ENCODE measurements around the gene AHCY.
"Not testable (repeated sequence)": the region's sequence is repeated elsewhere in the genome, so short reads cannot be mapped to it uniquely, and the experiment has no call there.

Gene AHCY

DNA sequence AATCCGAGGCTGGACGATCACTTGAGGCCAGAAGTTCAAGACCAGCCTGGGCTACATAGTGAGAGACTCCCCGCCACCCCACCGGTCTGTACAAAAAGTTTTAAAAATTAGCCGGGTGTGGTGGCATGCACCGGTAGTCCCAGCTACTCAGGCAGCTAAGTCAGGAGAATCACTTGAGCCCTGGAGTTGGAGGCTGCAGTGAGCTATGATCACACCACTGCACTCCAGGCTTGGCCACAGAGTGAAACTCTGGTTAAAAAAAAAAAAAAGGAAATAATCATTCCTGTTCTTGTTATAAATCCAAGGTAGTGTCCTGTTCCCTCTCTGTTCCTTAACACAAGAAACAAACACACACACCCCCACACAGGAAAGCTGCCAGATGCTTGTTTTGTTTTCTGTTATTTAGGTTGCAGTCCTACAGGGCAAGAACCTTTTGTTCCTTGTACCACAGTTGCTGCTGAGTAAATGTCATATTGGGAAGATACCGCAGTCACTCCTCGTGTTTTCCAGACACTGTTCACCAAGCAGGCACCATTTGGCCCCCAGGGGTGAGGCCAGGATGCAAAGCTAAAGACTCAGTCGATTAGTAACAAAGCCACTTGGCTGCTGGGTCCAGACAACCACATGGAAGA is 33.0 kb downstream of the AHCY start:
- no peak for TF ChIP-seq CTCF (IDR thresholded peaks at IDR 0.05; ENCODE audit: low read depth, low read length)
- H3K4me3 ChIP-seq (ENCODE audit: low read depth, low read length): no peak overlapping the region
- peak; percentile 73 for DNase-seq (ENCODE audit: low read depth, low spot score)
- in situ Hi-C loops (cut with HindIII; ENCODE audit: low sequenced_read_pairs): no loop called here

- peak overlapping the region; percentile 30 for H3K4me3 ChIP-seq (ENCODE audit: low read depth, low read length)
- DNase-seq (ENCODE audit: low read depth, low spot score): peak; percentile 11
- TF ChIP-seq CTCF (IDR thresholded peaks at IDR 0.05; ENCODE audit: low read depth, low read length): no peak
- in situ Hi-C loops (cut with HindIII; ENCODE audit: low sequenced_read_pairs): no loop called here
These were observed 34.1 kb downstream of the AHCY start for GRCh38 chr20:34268851-34269636.

GRCh38 chr20:34268145-34268544 is 35.0 kb downstream of the AHCY start:
- no peak overlapping the region for H3K4me3 ChIP-seq (ENCODE audit: low read depth, low read length)
- DNase-seq (ENCODE audit: low read depth, low spot score): no peak
- no peak for TF ChIP-seq CTCF (IDR thresholded peaks at IDR 0.05; ENCODE audit: low read depth, low read length)
- in situ Hi-C loops (cut with HindIII; ENCODE audit: low sequenced_read_pairs): no loop called here

GRCh38 chr20:34264141-34264540 is 39.0 kb downstream of the AHCY start:
- in situ Hi-C loops (cut with HindIII; ENCODE audit: low sequenced_read_pairs): no loop called here
- no peak for DNase-seq (ENCODE audit: low read depth, low spot score)
- no peak for TF ChIP-seq CTCF (IDR thresholded peaks at IDR 0.05; ENCODE audit: low read depth, low read length)
- no peak overlapping the region for H3K4me3 ChIP-seq (ENCODE audit: low read depth, low read length)

- DNase-seq (ENCODE audit: low read depth, low spot score); H3K4me3 ChIP-seq (ENCODE audit: low read depth, low read length); in situ Hi-C loops (cut with HindIII; ENCODE audit: low sequenced_read_pairs): not testable (repeated sequence)
These were observed 39.7 kb downstream of the AHCY start for GRCh38 chr20:34263468-34263867.

- peak; percentile 38 for DNase-seq (ENCODE audit: low read depth, low spot score)
- no peak for TF ChIP-seq CTCF (IDR thresholded peaks at IDR 0.05; ENCODE audit: low read depth, low read length)
- in situ Hi-C loops (cut with HindIII; ENCODE audit: low sequenced_read_pairs): no loop called here
- no peak overlapping the region for H3K4me3 ChIP-seq (ENCODE audit: low read depth, low read length)
These were observed 40.5 kb downstream of the AHCY start for GRCh38 chr20:34262488-34263288.

Data from astrocyte of the spinal cord (primary cell).